Colonic mucosa (tissue), 4 donors: ENCODE data around the gene RASGRP1. TPM values are rescaled to one million over a fixed set of nuclear protein-coding genes. Genes with fewer than 3 reads are reported as not detected.

Experiments used
- DNase-seq: peaks from one replicate; pipeline ENCODE4 v3.0.0-alpha.2; 2020
- H3K27ac ChIP-seq: fragments of 200-600 bp; one replicate; pipeline ENCODE4 v1.8.0; 2021
- H3K27me3 ChIP-seq: fragments of 200-600 bp; one replicate; pipeline ENCODE4 v1.8.0; 2021
- H3K36me3 ChIP-seq: fragments of 200-600 bp; one replicate; pipeline ENCODE4 v1.8.0; 2021
- H3K4me1 ChIP-seq: fragments of 200-600 bp; one replicate; pipeline ENCODE4 v1.8.0; 2021; ENCODE audit warnings: mild to moderate bottlenecking
- H3K4me3 ChIP-seq: fragments of 200-600 bp; one replicate; pipeline ENCODE4 v1.8.0; 2021
- H3K9ac ChIP-seq, 2 donors: one replicate each; pipeline ENCODE4 v1.7.0; 2013; ENCODE audit warnings: control low read depth in 2 of 2, low read depth in 2 of 2, low read length in 2 of 2
- H3K9me3 ChIP-seq: fragments of 200-600 bp; one replicate; pipeline ENCODE4 v1.8.0; 2021
- intact Hi-C: fragments of 100-400 bp; cut with DNase I; formaldehyde crosslinking; loops from one replicate; pipeline ENCODE4 v1.14.1; 2022
- total RNA-seq, 2 donors: library from RNA; stranded (reverse); fragmentation: NEBNext Ultra II Directional in 1 of 2; extraction: Animal tissue kit (Norgen Biotek cat#: 25700) in 1 of 2; gene quantifications; one replicate each; pipeline ENCODE4 v1.2.1, GENCODE V29; 2021
- TF ChIP-seq, protein P1 (sequence below): fragments of 200-600 bp; IDR thresholded peaks from one replicate; pipeline ENCODE4 v1.8.0; 2022; ENCODE audit warnings: antibody characterized with exemption, mild to moderate bottlenecking
- donor health status: healthy.
- donor health status: DM: no; HTN: no; CAD: no.
- donor health status: DM: no; HTN: no; CAD: no.

RASGRP1 gene
- total RNA-seq, 2 donors from 2014 or later = 0.96 to 1.5 TPM

DNA sequence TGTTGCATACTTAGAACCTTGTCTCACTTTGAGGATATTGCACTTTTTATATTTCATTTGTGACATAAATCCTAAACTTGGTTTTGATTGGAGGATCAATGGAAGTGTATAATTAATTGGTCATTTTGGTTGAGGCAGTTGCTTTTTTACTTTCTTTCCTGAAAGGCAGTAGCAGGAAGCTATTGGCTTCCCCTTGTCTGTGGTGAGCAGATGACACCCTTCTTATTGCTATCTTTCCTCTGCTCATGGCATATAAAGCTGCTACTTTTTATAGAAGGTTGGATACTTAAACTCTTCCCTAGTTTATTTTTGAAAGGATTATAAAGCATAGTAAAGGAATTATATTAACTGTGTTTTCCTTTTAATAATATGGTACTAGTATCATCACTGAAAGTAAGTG is 82.0 kb downstream of the RASGRP1 start:
- no peak overlapping the region for H3K9ac ChIP-seq
- H3K9me3 ChIP-seq = no peaks in the 10 kb centered on the region
- no peaks in the 10 kb centered on the region for H3K27me3 ChIP-seq
- no peak overlapping the region for H3K27ac ChIP-seq
- DNase-seq = no peak
- H3K4me3 ChIP-seq = no peak overlapping the region
- intact Hi-C loops = no loop called here
- no peaks in the 10 kb centered on the region for H3K36me3 ChIP-seq
- TF ChIP-seq, protein P1, sequence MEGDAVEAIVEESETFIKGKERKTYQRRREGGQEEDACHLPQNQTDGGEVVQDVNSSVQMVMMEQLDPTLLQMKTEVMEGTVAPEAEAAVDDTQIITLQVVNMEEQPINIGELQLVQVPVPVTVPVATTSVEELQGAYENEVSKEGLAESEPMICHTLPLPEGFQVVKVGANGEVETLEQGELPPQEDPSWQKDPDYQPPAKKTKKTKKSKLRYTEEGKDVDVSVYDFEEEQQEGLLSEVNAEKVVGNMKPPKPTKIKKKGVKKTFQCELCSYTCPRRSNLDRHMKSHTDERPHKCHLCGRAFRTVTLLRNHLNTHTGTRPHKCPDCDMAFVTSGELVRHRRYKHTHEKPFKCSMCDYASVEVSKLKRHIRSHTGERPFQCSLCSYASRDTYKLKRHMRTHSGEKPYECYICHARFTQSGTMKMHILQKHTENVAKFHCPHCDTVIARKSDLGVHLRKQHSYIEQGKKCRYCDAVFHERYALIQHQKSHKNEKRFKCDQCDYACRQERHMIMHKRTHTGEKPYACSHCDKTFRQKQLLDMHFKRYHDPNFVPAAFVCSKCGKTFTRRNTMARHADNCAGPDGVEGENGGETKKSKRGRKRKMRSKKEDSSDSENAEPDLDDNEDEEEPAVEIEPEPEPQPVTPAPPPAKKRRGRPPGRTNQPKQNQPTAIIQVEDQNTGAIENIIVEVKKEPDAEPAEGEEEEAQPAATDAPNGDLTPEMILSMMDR = no peak
- peaks cover 6% of the 10 kb centered on the region for H3K4me1 ChIP-seq

DNA sequence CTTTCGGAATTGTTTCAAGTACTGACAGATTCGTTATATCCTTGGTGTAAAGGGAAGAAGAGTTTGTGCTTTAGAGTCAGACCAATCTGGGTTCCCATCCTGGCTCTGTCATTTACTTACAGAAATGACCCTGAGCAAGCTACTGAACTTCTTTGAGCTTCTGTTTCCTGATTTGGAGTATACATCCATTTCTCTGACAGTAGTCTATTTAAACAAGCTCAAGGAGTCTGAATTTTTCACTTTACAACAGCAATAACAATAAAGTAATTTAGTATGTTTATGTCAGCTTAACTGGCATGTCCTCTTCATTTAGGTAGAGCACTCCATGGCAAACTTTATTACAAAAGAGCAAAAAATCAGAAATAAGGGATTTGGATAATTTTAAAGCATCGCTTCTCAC is 82.9 kb downstream of the RASGRP1 start:
- TF ChIP-seq, protein P1 = no peak
- no peak overlapping the region for H3K4me3 ChIP-seq
- H3K4me1 ChIP-seq = peaks cover 6% of the 10 kb centered on the region
- DNase-seq = no peak
- intact Hi-C loops = no loop called here
- no peak overlapping the region for H3K27ac ChIP-seq
- no peaks in the 10 kb centered on the region for H3K36me3 ChIP-seq
- no peak overlapping the region for H3K9ac ChIP-seq
- no peaks in the 10 kb centered on the region for H3K9me3 ChIP-seq
- H3K27me3 ChIP-seq = no peaks in the 10 kb centered on the region

DNA sequence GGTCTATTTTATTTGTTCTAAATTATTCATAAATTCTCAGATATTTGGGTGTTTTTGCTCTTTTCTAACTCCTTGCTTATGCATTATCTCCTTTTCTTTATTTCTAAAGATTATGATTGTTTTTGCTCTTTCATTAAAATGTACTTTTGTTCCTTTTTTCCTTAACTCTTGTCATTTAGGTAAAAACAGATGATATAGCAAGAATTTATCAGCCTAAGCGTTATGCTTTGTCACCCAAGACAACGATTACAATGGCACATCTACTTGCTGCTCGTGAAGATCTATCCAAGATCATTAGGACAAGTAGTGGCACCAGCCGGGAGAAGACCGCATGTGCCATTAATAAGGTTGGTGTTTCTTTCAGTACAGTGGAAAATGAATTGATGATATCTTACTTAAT is 83.5 kb downstream of the RASGRP1 start:
- intact Hi-C loops = no loop called here
- no peak for DNase-seq
- H3K4me3 ChIP-seq = no peak overlapping the region
- no peak overlapping the region for H3K9ac ChIP-seq
- H3K36me3 ChIP-seq = no peaks in the 10 kb centered on the region
- TF ChIP-seq, protein P1 = no peak
- peaks cover 6% of the 10 kb centered on the region for H3K4me1 ChIP-seq
- no peaks in the 10 kb centered on the region for H3K27me3 ChIP-seq
- no peak overlapping the region for H3K27ac ChIP-seq
- no peaks in the 10 kb centered on the region for H3K9me3 ChIP-seq

DNA sequence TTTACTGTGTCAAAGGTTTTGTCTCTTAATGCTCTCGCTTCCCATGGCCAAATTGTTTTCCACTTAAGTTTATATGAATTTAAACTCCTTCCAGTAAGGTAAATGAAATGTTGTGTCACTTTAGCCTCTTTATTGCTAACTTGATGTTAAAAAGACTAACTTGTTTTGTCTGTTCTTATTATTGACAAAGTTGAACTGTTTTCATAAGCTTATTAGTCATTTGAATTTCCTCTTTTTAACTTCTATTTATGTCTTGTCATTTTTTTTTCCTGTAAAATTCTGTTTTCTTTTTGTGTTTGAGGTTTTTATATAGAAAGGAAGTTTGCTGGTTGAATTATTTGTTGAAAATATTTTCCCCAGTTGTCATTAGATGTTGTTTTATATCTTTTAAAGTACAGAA is 84.9 kb downstream of the RASGRP1 start:
- H3K4me3 ChIP-seq = no peak overlapping the region
- DNase-seq = no peak
- H3K9ac ChIP-seq = no peak overlapping the region
- no peaks in the 10 kb centered on the region for H3K9me3 ChIP-seq
- H3K27ac ChIP-seq = no peak overlapping the region
- intact Hi-C loops = loop anchor here (5.0 to 10.0 kb wide), 2 partner anchors 83 to 205 kb away; partner anchors contain the start of gene RASGRP1
- peaks cover 6% of the 10 kb centered on the region for H3K4me1 ChIP-seq
- H3K27me3 ChIP-seq = no peaks in the 10 kb centered on the region
- TF ChIP-seq, protein P1 = no peak
- H3K36me3 ChIP-seq = no peaks in the 10 kb centered on the region

DNA sequence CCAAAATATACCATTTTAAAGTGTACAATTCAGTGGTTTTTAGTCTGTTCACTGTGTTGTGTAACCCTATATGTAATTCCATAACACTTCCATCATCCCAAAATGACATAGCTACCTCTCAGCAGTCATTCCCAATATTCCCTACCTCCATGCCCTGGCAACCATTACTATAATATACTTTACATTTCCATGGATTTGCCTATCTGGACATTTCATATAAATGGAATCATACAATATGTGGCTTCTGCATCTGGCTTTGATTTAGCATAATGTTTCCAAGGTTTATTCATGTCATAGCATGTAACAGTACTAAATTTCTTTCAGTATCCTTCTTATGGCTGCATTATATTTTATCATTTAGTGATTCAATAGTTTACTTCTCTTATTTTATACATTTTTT is 85.3 kb downstream of the RASGRP1 start:
- Histone ChIP-seq H3K27me3 (no peaks in the 10 kb centered on the region), H3K9me3 (no peaks in the 10 kb centered on the region), H3K4me1 (peaks cover 6% of the 10 kb centered on the region), H3K9ac (no peak overlapping the region), H3K27ac (no peak overlapping the region), H3K4me3 (no peak overlapping the region), H3K36me3 (no peaks in the 10 kb centered on the region)
- no peak for DNase-seq
- TF ChIP-seq, protein P1 = no peak
- intact Hi-C loops = loop anchor here (5.0 to 10.0 kb wide), 2 partner anchors 83 to 206 kb away; partner anchors contain the start of gene RASGRP1
